ENCODE data around the gene PITPNM2. TPM values are rescaled to one million over a fixed set of nuclear protein-coding genes. Genes with fewer than 3 reads are reported as not detected.
A peak's percentile ranks its signal among the peaks of the same experiment; 100 is the strongest.

Gene PITPNM2
- total and polyA plus RNA-seq, 11 donors: 12.0 to 28.5 (median 20.7) TPM

DNA sequence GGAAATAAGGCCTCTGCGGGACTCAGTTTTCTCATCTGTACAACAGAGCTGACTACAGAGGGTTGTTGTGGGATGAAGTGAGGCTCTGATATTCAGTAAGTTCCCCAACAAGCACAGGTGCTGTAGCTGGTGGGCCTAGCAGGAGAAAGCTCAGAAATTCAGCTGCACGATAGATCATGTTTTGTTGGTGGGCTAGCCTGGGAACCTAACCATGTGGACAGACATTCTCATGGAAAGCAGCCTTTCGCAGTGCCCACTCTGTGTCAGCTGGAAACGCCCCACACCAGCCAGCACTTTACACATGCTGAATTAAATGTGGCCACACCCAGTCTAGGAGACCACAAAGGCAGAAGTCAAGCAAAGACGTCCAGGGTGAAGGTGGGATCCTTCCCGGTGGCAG is 16.1 kb downstream of the PITPNM2 start:
- Histone ChIP-seq H3K4me1 (peaks cover 0 to 27% (median 14%) of the 10 kb centered on the region in 12 donors), H3K4me3 (no peak overlapping the region), H3K36me3 (peaks cover 0 to 3% (median 0%) of the 10 kb centered on the region in 9 donors), H3K27me3 (no peaks in the 10 kb centered on the region), H3K9me3 (no peaks in the 10 kb centered on the region), H3K27ac (no peak overlapping the region)
- TF ChIP-seq POLR2A (IDR thresholded peaks at IDR 0.05): no peak
- TF ChIP-seq, protein P1, sequence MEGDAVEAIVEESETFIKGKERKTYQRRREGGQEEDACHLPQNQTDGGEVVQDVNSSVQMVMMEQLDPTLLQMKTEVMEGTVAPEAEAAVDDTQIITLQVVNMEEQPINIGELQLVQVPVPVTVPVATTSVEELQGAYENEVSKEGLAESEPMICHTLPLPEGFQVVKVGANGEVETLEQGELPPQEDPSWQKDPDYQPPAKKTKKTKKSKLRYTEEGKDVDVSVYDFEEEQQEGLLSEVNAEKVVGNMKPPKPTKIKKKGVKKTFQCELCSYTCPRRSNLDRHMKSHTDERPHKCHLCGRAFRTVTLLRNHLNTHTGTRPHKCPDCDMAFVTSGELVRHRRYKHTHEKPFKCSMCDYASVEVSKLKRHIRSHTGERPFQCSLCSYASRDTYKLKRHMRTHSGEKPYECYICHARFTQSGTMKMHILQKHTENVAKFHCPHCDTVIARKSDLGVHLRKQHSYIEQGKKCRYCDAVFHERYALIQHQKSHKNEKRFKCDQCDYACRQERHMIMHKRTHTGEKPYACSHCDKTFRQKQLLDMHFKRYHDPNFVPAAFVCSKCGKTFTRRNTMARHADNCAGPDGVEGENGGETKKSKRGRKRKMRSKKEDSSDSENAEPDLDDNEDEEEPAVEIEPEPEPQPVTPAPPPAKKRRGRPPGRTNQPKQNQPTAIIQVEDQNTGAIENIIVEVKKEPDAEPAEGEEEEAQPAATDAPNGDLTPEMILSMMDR (IDR thresholded peaks at IDR 0.05): no peak
- ATAC-seq (no peak), DNase-seq (no peak)
- WGBS, 4 donors: 88 to 95% (median 91%) methylated on average over 6 of the region's 6 CpGs
- intact Hi-C loops (cut with DNase I): no loop called here

DNA sequence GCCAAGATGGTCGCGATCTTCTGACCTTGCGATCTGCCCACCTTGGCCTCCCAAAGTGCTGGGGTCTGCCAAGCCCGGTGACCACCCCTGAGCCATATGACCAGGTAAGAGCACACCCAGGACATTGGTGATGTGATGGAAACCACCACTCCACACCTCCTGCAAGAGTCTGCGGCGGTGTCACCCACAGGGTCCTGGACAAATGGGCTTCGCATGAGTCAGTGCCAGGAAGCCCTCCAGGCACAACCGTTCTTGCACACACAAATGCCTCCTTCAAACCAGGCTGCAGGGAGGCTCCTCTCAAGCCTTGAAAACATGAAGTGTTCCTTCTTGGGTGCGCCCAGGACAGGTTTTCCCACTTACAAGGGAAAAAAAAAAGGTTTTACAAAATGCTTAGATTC is 16.6 kb downstream of the PITPNM2 start:
- Histone ChIP-seq H3K4me1 (peaks cover 0 to 23% (median 11%) of the 10 kb centered on the region in 12 donors), H3K4me3 (no peak overlapping the region), H3K27ac (no peak overlapping the region), H3K36me3 (peaks cover 0 to 3% (median 0%) of the 10 kb centered on the region in 9 donors), H3K9me3 (no peaks in the 10 kb centered on the region), H3K27me3 (no peaks in the 10 kb centered on the region)
- TF ChIP-seq, protein P1 (IDR thresholded peaks at IDR 0.05): no peak
- no peak for TF ChIP-seq POLR2A (IDR thresholded peaks at IDR 0.05)
- DNase-seq (no peak), ATAC-seq (no peak)
- WGBS, 4 donors: 93 to 97% (median 95%) methylated on average over 6 to 9 of the region's 9 CpGs
- intact Hi-C loops (cut with DNase I): no loop called here

DNA sequence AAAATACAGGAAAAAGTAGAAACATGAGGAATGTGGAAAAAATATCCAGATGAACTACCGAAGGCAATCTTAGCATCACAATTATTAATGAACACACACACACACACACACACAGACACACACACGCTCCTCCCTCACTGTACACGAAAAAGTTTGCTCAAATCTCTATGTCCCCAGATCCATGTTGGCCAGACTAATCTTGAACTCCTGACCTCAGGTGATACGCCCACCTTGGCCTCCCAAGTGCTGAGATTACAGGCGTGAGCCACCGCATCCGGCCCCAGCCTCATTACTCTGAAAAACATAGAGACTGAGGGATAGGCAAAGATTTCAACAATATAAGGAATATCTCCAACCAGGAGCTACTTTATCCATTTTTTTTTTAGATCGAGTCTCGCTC is 17.2 kb downstream of the PITPNM2 start:
- Histone ChIP-seq H3K27me3 (no peaks in the 10 kb centered on the region), H3K4me1 (peaks cover 0 to 23% (median 11%) of the 10 kb centered on the region in 12 donors), H3K27ac (no peak overlapping the region), H3K36me3 (peaks cover 0 to 3% (median 0%) of the 10 kb centered on the region in 9 donors), H3K4me3 (no peak overlapping the region), H3K9me3 (no peaks in the 10 kb centered on the region)
- DNase-seq (no peak), ATAC-seq (no peak)
- 88 to 96% (median 92%) methylated on average over 9 of the region's 9 CpGs for WGBS, 4 donors
- TF ChIP-seq, protein P1 (IDR thresholded peaks at IDR 0.05): no peak
- no peak for TF ChIP-seq POLR2A (IDR thresholded peaks at IDR 0.05)
- intact Hi-C loops (cut with DNase I): no loop called here

DNA sequence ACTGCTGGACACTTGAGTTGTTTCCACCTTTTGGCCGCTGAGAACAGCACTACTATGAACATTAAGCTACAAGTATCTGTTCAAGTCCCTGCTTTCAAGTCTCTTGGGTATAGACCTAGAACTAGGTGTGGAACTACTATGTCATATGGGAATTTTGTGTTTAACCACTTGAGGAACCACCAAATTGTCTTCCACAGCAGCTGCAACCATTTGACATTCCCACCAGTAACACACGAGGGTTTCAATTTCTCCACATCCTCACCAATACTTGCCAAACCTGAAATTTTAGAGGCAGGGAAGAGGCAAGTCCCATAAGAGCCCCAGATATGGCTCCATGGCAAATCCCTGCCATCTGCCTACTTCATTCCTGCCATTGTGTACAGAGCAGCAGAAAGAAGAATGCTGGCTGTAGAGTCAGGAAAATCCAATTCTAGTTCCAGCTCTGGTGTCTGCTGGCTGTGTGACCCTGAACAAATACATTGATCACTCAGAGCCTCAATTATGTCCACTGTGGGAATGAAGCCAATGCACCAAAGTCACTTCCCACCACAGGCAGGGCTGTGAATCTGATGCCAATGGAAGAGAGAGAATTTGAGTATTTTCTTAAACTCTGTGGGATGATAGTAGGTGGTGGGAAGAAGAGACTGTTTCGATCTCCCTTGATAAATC is 17.8 kb downstream of the PITPNM2 start:
- intact Hi-C loops (cut with DNase I): no loop called here
- H3K4me1 ChIP-seq: peaks cover 0 to 23% (median 11%) of the 10 kb centered on the region in 12 donors

More for the DNA sequence above, 17.8 kb downstream of the PITPNM2 start:
- Histone ChIP-seq H3K9me3 (no peaks in the 10 kb centered on the region), H3K27me3 (no peaks in the 10 kb centered on the region), H3K36me3 (peaks cover 0 to 3% (median 0%) of the 10 kb centered on the region in 9 donors), H3K4me3 (no peak overlapping the region), H3K27ac (peak overlapping the region in 3 of 12 donors; percentile 69 to 84 (median 82))
- 89 to 92% (median 91%) methylated on average over 3 of the region's 3 CpGs for WGBS, 4 donors
- TF ChIP-seq, protein P1 (IDR thresholded peaks at IDR 0.05): no peak
- TF ChIP-seq POLR2A (IDR thresholded peaks at IDR 0.05): no peak
- ATAC-seq: no peak
- DNase-seq: no peak
